Measurements from ENCODE around the gene CNPY4.

DNA sequence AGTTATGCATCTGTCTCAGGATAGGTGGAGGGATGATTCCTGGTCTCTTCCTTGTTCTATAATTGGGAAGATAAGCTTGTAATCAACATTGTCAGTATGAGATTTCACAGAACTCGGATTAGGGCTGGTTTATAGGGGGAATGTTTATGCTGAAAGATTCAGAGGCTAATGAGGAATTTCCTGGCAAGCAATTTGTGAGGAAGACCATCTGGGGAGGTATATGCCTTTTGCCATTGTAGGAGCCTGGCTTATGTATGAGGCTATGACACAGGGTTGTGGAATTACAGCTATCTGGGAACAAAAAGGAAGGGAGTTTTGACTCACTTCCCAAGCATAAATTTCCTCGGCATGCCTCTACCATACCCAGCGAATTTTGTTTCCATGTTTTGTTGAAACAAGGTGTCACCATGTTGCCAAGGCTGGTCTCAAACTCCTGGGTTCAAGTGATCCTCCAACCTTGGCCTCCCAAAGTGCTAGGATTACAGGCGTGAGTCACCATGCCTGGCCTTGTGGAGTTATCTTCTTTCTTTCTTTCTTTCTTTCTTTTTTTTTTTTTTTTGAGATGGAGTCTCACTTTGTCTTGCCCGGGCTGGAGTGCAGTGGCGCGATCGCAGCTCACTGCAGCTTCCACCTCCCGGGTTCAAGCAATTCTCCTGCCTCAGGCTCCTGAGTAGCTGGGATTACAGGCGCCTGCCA, 32.2 kb upstream of the CNPY4 start:
- TF ChIP-seq, protein P1, sequence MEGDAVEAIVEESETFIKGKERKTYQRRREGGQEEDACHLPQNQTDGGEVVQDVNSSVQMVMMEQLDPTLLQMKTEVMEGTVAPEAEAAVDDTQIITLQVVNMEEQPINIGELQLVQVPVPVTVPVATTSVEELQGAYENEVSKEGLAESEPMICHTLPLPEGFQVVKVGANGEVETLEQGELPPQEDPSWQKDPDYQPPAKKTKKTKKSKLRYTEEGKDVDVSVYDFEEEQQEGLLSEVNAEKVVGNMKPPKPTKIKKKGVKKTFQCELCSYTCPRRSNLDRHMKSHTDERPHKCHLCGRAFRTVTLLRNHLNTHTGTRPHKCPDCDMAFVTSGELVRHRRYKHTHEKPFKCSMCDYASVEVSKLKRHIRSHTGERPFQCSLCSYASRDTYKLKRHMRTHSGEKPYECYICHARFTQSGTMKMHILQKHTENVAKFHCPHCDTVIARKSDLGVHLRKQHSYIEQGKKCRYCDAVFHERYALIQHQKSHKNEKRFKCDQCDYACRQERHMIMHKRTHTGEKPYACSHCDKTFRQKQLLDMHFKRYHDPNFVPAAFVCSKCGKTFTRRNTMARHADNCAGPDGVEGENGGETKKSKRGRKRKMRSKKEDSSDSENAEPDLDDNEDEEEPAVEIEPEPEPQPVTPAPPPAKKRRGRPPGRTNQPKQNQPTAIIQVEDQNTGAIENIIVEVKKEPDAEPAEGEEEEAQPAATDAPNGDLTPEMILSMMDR (conservative IDR thresholded peaks at IDR 0.05; ENCODE audit: low read length), result no peak
- TF ChIP-seq EZH2phosphoT487 (IDR thresholded peaks at IDR 0.05; ENCODE audit: borderline replicate concordance, low read depth, low read length), result no peak

Measured in OCI-LY7 (cell line).